MCF 10A (cell line): ENCODE measurements around the gene EEF1AKMT3. TPM values are rescaled to one million over a fixed set of nuclear protein-coding genes. Genes with fewer than 3 reads are reported as not detected.
A peak's percentile ranks its signal among the peaks of the same experiment; 100 is the strongest.

ENCODE experiments used
- BruUV-seq: library from RNA; stranded (reverse); fragments of 400-500 nt; replicated peaks from 2 replicates; lab custom pipeline; 2021; lab: Mats Ljungman, UMichigan
- CTCF ChIA-PET: fragments of 300-600 bp; sonication (Branson Sonifier 250); formaldehyde crosslinking; extraction: SDS; loops from one replicate; lab custom pipeline; 2021; ENCODE audit warnings: antibody characterized with exemption, inconsistent platforms; lab: Yijun Ruan, JAX
- POLR2A ChIA-PET: fragments of 300-600, 350-650 bp; sonication (Branson Sonifier 250); formaldehyde crosslinking; extraction: SDS; loops from one replicate; lab custom pipeline; 2020; ENCODE audit warnings: antibody characterized with exemption, inconsistent platforms; lab: Yijun Ruan, JAX
- DNase-seq: peaks from one replicate; pipeline ENCODE4 v3.0.0-alpha.2; 2018; ENCODE audit not compliant: unreplicated experiment
- H3K27ac Mint-ChIP-seq: one replicate; pipeline ENCODE4 v1.8.0; 2022; ENCODE audit warnings: mild to moderate bottlenecking, low read depth, mixed read lengths; ENCODE audit not compliant: unreplicated experiment
- H3K27me3 Mint-ChIP-seq: one replicate; pipeline ENCODE4 v1.8.0; 2022; ENCODE audit warnings: mixed read lengths; ENCODE audit not compliant: insufficient read depth, unreplicated experiment
- H3K36me3 Mint-ChIP-seq: one replicate; pipeline ENCODE4 v1.8.0; 2022; ENCODE audit warnings: mild to moderate bottlenecking, moderate library complexity, mixed read lengths; ENCODE audit not compliant: insufficient read depth, unreplicated experiment
- H3K4me1 Mint-ChIP-seq: one replicate; pipeline ENCODE4 v1.8.0; 2022; ENCODE audit warnings: mixed read lengths; ENCODE audit not compliant: insufficient read depth, unreplicated experiment
- H3K4me3 Mint-ChIP-seq: one replicate; pipeline ENCODE4 v1.8.0; 2022; ENCODE audit warnings: mild to moderate bottlenecking, moderate library complexity, mixed read lengths; ENCODE audit not compliant: unreplicated experiment
- H3K9me3 Mint-ChIP-seq: one replicate; pipeline ENCODE4 v1.8.0; 2022; ENCODE audit warnings: mixed read lengths; ENCODE audit not compliant: unreplicated experiment
- CTCF ChIP-seq: fragments of 200-600 bp; IDR thresholded peaks from one replicate; pipeline ENCODE4 v1.8.0; 2022; ENCODE audit warnings: antibody characterized with exemption, mild to moderate bottlenecking; ENCODE audit not compliant: unreplicated experiment
- intact Hi-C: fragments of 100-400 bp; cut with micrococcal nuclease; formaldehyde crosslinking; loops from 2 replicates; pipeline ENCODE4 v1.14.1; 2022
- total RNA-seq: library from RNA; stranded (reverse); gene quantifications from 2 replicates; pipeline ENCODE4 v1.2.3, GENCODE V29; 2022

EEF1AKMT3 gene
- total RNA-seq, 1 experiment from 2014 or later = 8.1 TPM

GRCh38 chr12:57737467-57738460 is 34.6 kb upstream of the EEF1AKMT3 start:
- intact Hi-C loops = loop anchor here (2.0 kb wide), 1 partner anchor 155 kb away; no protein-coding TSS in a partner anchor
- H3K9me3 Mint-ChIP-seq = no peaks in the 10 kb centered on the region
- TF ChIP-seq CTCF = peak; percentile 12
- no peaks in the 10 kb centered on the region for H3K36me3 Mint-ChIP-seq
- H3K4me3 Mint-ChIP-seq = no peak overlapping the region
- ChIA-PET POLR2A (interaction anchor here (4.5 kb wide), 1 partner anchor 11 kb away, joined by 17 read pairs; no protein-coding TSS in a partner anchor), CTCF (interaction anchor here (0.6 to 4.2 kb wide), 7 partner anchors 12 to 156 kb away, joined by 3 to 43 read pairs (median 4); no protein-coding TSS in a partner anchor)
- no peak overlapping the region for H3K27ac Mint-ChIP-seq
- no TSS peak for BruUV-seq
- DNase-seq = no peak
- H3K27me3 Mint-ChIP-seq = peaks cover 68% of the 10 kb centered on the region
- H3K4me1 Mint-ChIP-seq = peaks cover 11% of the 10 kb centered on the region

- H3K9me3 Mint-ChIP-seq = no peaks in the 10 kb centered on the region
- DNase-seq = no peak
- no peak for TF ChIP-seq CTCF
- H3K27me3 Mint-ChIP-seq = peaks cover 68% of the 10 kb centered on the region
- H3K4me1 Mint-ChIP-seq = peaks cover 11% of the 10 kb centered on the region
- intact Hi-C loops = no loop called here
- H3K27ac Mint-ChIP-seq = no peak within 1 kb of the TSS
- H3K36me3 Mint-ChIP-seq = no peaks in the 10 kb centered on the region
- CTCF ChIA-PET = interaction anchor here (0.6 to 4.2 kb wide), 2 partner anchors 13 to 19 kb away, joined by 3 to 43 read pairs; no protein-coding TSS in a partner anchor
- POLR2A ChIA-PET = no interaction called here
- no peak within 1 kb of the TSS for H3K4me3 Mint-ChIP-seq
- no TSS peak for BruUV-seq
These were observed 33.7 kb upstream of the EEF1AKMT3 start, which contains the start of gene AGAP2 for GRCh38 chr12:57738661-57739237. AGAP2 (minus strand) TSS chr12:57738742; CDS start chr12:57738246, 496 bp downstream.

GRCh38 chr12:57739387-57739786 is 33.0 kb upstream of the EEF1AKMT3 start:
- Mint-ChIP-seq H3K27ac (no peak overlapping the region), H3K36me3 (peaks cover 3% of the 10 kb centered on the region), H3K4me1 (peaks cover 11% of the 10 kb centered on the region), H3K4me3 (no peak overlapping the region), H3K9me3 (no peaks in the 10 kb centered on the region), H3K27me3 (peaks cover 62% of the 10 kb centered on the region)
- ChIA-PET POLR2A (no interaction called here), CTCF (no interaction called here)
- intact Hi-C loops = no loop called here
- BruUV-seq = no TSS peak
- DNase-seq = no peak
- TF ChIP-seq CTCF = no peak
